Natural killer cell treated with Interleukin-12 subunit alpha and Interleukin-12 subunit beta and Interleukin-15 and Interleukin-18, amount 100 ng/mL, for 72 hours (primary cell): ENCODE data around the gene GAL3ST2. TPM values are rescaled to one million over a fixed set of nuclear protein-coding genes. Genes with fewer than 3 reads are reported as not detected.
"Not testable (repeated sequence)": the region's sequence is repeated elsewhere in the genome, so short reads cannot be mapped to it uniquely, and the experiment has no call there.

Experiments used
- ATAC-seq, 2 donors: fragments of 150-1000 bp; cut with Tn5 transposase in 1 of 2; sonication (Bioruptor Pico), chemical (Tn5 transposase) in 1 of 2; 2 replicates each; pipeline ENCODE4 v1.10.0; 2021
- DNase-seq: peaks from one replicate; pipeline ENCODE4 v3.0.0; 2022; ENCODE audit warnings: low spot score
- H3K27ac Mint-ChIP-seq, 2 donors: 1 replicate in 1 of 2; 2 replicates in 1 of 2; pipeline ENCODE4 v1.8.0; 2022; ENCODE audit warnings: mixed read lengths in 2 of 2, mild to moderate bottlenecking in 1 of 2, moderate library complexity in 1 of 2
- H3K27me3 Mint-ChIP-seq, 2 donors: 1 replicate in 1 of 2; 2 replicates in 1 of 2; pipeline ENCODE4 v1.8.0; 2022; ENCODE audit warnings: mixed read lengths in 2 of 2
- H3K36me3 Mint-ChIP-seq: one replicate; pipeline ENCODE4 v1.8.0; 2022; ENCODE audit warnings: mixed read lengths
- H3K4me1 Mint-ChIP-seq, 2 donors: 1 replicate in 1 of 2; 2 replicates in 1 of 2; pipeline ENCODE4 v1.8.0; 2022; ENCODE audit warnings: low read depth in 2 of 2, mixed read lengths in 2 of 2, mild to moderate bottlenecking in 1 of 2
- H3K4me3 Mint-ChIP-seq: one replicate; pipeline ENCODE4 v1.8.0; 2022; ENCODE audit warnings: mixed read lengths
- H3K9me3 Mint-ChIP-seq: 2 replicates; pipeline ENCODE4 v1.8.0; 2022; ENCODE audit warnings: mixed read lengths
- total RNA-seq, 2 donors: library from RNA; stranded (reverse); gene quantifications; one replicate each; pipeline ENCODE4 v1.2.3, GENCODE V29; 2022

The GAL3ST2 gene
- total RNA-seq, 2 donors from 2014 or later, result 0.83 to 2.8 TPM

GRCh38 chr2:241823531-241824437 is 47.2 kb downstream of the GAL3ST2 start:
- not testable (repeated sequence) for H3K4me3 Mint-ChIP-seq, DNase-seq, H3K9me3 Mint-ChIP-seq, ATAC-seq
- H3K27me3 Mint-ChIP-seq, result peaks cover 24 to 28% of the 10 kb centered on the region in 2 donors
- peak overlapping the region; percentile 4 to 54 for H3K27ac Mint-ChIP-seq
- peaks cover 18 to 24% of the 10 kb centered on the region in 2 donors for H3K4me1 Mint-ChIP-seq
- peaks cover 22% of the 10 kb centered on the region for H3K36me3 Mint-ChIP-seq

- DNase-seq, result no peak
- Mint-ChIP-seq H3K9me3 (peaks cover 4% of the 10 kb centered on the region), H3K27ac (no peak overlapping the region), H3K36me3 (peaks cover 22% of the 10 kb centered on the region), H3K4me3 (no peak overlapping the region), H3K4me1 (peaks cover 17 to 18% of the 10 kb centered on the region in 2 donors), H3K27me3 (peaks cover 29 to 40% of the 10 kb centered on the region in 2 donors)
- ATAC-seq, result no peak
Observed at GRCh38 chr2:241827394-241827793, 50.8 kb downstream of the GAL3ST2 start.

- no peaks in the 10 kb centered on the region for H3K9me3 Mint-ChIP-seq
- no peak overlapping the region for H3K4me3 Mint-ChIP-seq
- peaks cover 31 to 32% of the 10 kb centered on the region in 2 donors for H3K27me3 Mint-ChIP-seq
- ATAC-seq, result no peak
- no peak overlapping the region for H3K27ac Mint-ChIP-seq
- no peaks in the 10 kb centered on the region for H3K36me3 Mint-ChIP-seq
- H3K4me1 Mint-ChIP-seq, result peaks cover 9 to 11% of the 10 kb centered on the region in 2 donors
- no peak for DNase-seq
Observed at GRCh38 chr2:241833101-241833663, 56.6 kb downstream of the GAL3ST2 start.

- not testable (repeated sequence) for H3K27ac Mint-ChIP-seq, H3K9me3 Mint-ChIP-seq, ATAC-seq, H3K4me3 Mint-ChIP-seq, H3K36me3 Mint-ChIP-seq
- Mint-ChIP-seq H3K4me1 (peaks cover 9 to 13% of the 10 kb centered on the region in 2 donors), H3K27me3 (peaks cover 37 to 40% of the 10 kb centered on the region in 2 donors)
- peak; percentile 32 for DNase-seq
Observed at GRCh38 chr2:241833756-241834526, 57.3 kb downstream of the GAL3ST2 start.

- Mint-ChIP-seq H3K9me3 (no peaks in the 10 kb centered on the region), H3K4me3 (no peak overlapping the region), H3K27ac (no peak overlapping the region), H3K27me3 (peaks cover 37 to 40% of the 10 kb centered on the region in 2 donors), H3K36me3 (no peaks in the 10 kb centered on the region), H3K4me1 (peaks cover 9 to 13% of the 10 kb centered on the region in 2 donors)
- ATAC-seq (no peak), DNase-seq (no peak)
Observed at GRCh38 chr2:241834527-241835210, 58.0 kb downstream of the GAL3ST2 start.

GRCh38 chr2:241835611-241836010 is 59.0 kb downstream of the GAL3ST2 start:
- Mint-ChIP-seq H3K4me1 (peaks cover 9 to 13% of the 10 kb centered on the region in 2 donors), H3K4me3 (no peak overlapping the region), H3K36me3 (no peaks in the 10 kb centered on the region), H3K27me3 (peaks cover 36 to 40% of the 10 kb centered on the region in 2 donors), H3K9me3 (no peaks in the 10 kb centered on the region), H3K27ac (no peak overlapping the region)
- no peak for ATAC-seq
- DNase-seq, result peak; percentile 41

- Mint-ChIP-seq H3K9me3 (no peaks in the 10 kb centered on the region), H3K36me3 (no peaks in the 10 kb centered on the region), H3K4me3 (no peak overlapping the region), H3K4me1 (peaks cover 13 to 17% of the 10 kb centered on the region in 2 donors), H3K27me3 (peaks cover 33 to 39% of the 10 kb centered on the region in 2 donors), H3K27ac (no peak overlapping the region)
- DNase-seq (no peak), ATAC-seq (no peak)
Observed at GRCh38 chr2:241836292-241836691, 59.7 kb downstream of the GAL3ST2 start.

GRCh38 chr2:241837197-241837965 is 60.8 kb downstream of the GAL3ST2 start:
- H3K4me3 Mint-ChIP-seq, result no peak overlapping the region
- no peaks in the 10 kb centered on the region for H3K9me3 Mint-ChIP-seq
- peaks cover 26 to 35% of the 10 kb centered on the region in 2 donors for H3K27me3 Mint-ChIP-seq
- no peak overlapping the region for H3K27ac Mint-ChIP-seq
- ATAC-seq, result no peak
- H3K4me1 Mint-ChIP-seq, result peaks cover 20 to 22% of the 10 kb centered on the region in 2 donors
- H3K36me3 Mint-ChIP-seq, result no peaks in the 10 kb centered on the region
- no peak for DNase-seq

- Mint-ChIP-seq H3K27ac (peak overlapping the region; percentile 23 to 69), H3K4me3 (no peak overlapping the region), H3K4me1 (peaks cover 37 to 42% of the 10 kb centered on the region in 2 donors), H3K36me3 (peaks cover 4% of the 10 kb centered on the region), H3K9me3 (no peaks in the 10 kb centered on the region), H3K27me3 (peaks cover 25 to 30% of the 10 kb centered on the region in 2 donors)
- ATAC-seq (no peak), DNase-seq (peak; percentile 41)
Observed at GRCh38 chr2:241841181-241842066, 64.8 kb downstream of the GAL3ST2 start.

GRCh38 chr2:241842067-241842415 is 65.4 kb downstream of the GAL3ST2 start:
- ATAC-seq (no peak), DNase-seq (peak; percentile 37)
- Mint-ChIP-seq H3K4me1 (peaks cover 39 to 45% of the 10 kb centered on the region in 2 donors), H3K36me3 (peaks cover 5% of the 10 kb centered on the region), H3K4me3 (no peak overlapping the region), H3K9me3 (no peaks in the 10 kb centered on the region), H3K27me3 (peaks cover 29 to 30% of the 10 kb centered on the region in 2 donors), H3K27ac (peak overlapping the region in 1 of 2 donors; percentile 86)

- Mint-ChIP-seq H3K4me3 (peak overlapping the region; percentile 85), H3K9me3 (no peaks in the 10 kb centered on the region), H3K27ac (peak overlapping the region; percentile 60 to 86), H3K4me1 (peaks cover 39 to 45% of the 10 kb centered on the region in 2 donors), H3K36me3 (peaks cover 5% of the 10 kb centered on the region), H3K27me3 (peaks cover 22 to 23% of the 10 kb centered on the region in 2 donors)
- DNase-seq, result peak; percentile 83
- peak; percentile 72 to 77 for ATAC-seq
Observed at GRCh38 chr2:241842620-241843211, 66.1 kb downstream of the GAL3ST2 start.
